Aorta (tissue), 5 donors: ENCODE data around the gene AIF1. TPM values are rescaled to one million over a fixed set of nuclear protein-coding genes. Genes with fewer than 3 reads are reported as not detected.

Experiments used
- ATAC-seq: fragments of 200-7000 bp; cut with Tn5 transposase; one replicate; pipeline ENCODE4 v1.9.1; 2022; ENCODE audit warnings: moderate library complexity; ENCODE audit not compliant: low FRiP score
- DNase-seq, 2 donors: peaks; one replicate each; pipeline ENCODE4 v3.0.0-alpha.2; 2020
- H3K27ac ChIP-seq, 2 donors: one replicate each; pipeline ENCODE4 v1.5.1; 2013; ENCODE audit warnings: low read length in 2 of 2, mild to moderate bottlenecking in 2 of 2, moderate library complexity in 2 of 2, control low read depth in 1 of 2, inconsistent platforms in 1 of 2, low read depth in 1 of 2
- H3K27me3 ChIP-seq, 2 donors: one replicate each; pipeline ENCODE4 v1.6.1; 2013; ENCODE audit warnings: control low read depth in 1 of 2, low read length in 1 of 2, mild to moderate bottlenecking in 1 of 2, moderate library complexity in 1 of 2; ENCODE audit not compliant: insufficient read depth in 2 of 2, control insufficient read depth in 1 of 2
- H3K36me3 ChIP-seq, 2 donors: one replicate each; pipeline ENCODE4 v1.6.1; 2013; ENCODE audit warnings: control low read depth in 1 of 2, low read length in 1 of 2, mild to moderate bottlenecking in 1 of 2; ENCODE audit not compliant: insufficient read depth in 2 of 2, control insufficient read depth in 1 of 2
- H3K4me1 ChIP-seq, 2 donors: one replicate each; pipeline ENCODE4 v1.6.1; 2013; ENCODE audit warnings: low read length in 2 of 2, control low read depth in 1 of 2, mild to moderate bottlenecking in 1 of 2, moderate library complexity in 1 of 2; ENCODE audit not compliant: insufficient read depth in 2 of 2, control insufficient read depth in 1 of 2
- H3K4me3 ChIP-seq, 2 donors: one replicate each; pipeline ENCODE4 v1.5.1; 2013; ENCODE audit warnings: low read length in 2 of 2, control low read depth in 1 of 2, mild to moderate bottlenecking in 1 of 2
- H3K9me3 ChIP-seq: one replicate; pipeline ENCODE4 v1.6.1; 2013; ENCODE audit warnings: mild to moderate bottlenecking, low read length; ENCODE audit not compliant: control insufficient read depth
- WGBS, 2 donors: extraction: QIAGEN DNeasy Blood & Tissue Kit; methylation state at CpG; one replicate each; pipeline ENCODE4 v1.1.7; 2013; 5-methylcytosine and 5-hydroxymethylcytosine counted together
- intact Hi-C, 2 donors: fragments of 100-400 bp; cut with DNase I; formaldehyde crosslinking; loops; one replicate each; pipeline versions ENCODE4 v1.14.2 to v1.15.0; 2022
- polyA plus RNA-seq, 2 donors: library from polyadenylated mRNA; stranded (reverse); fragments of 200-250 nt; gene quantifications; one replicate each; pipeline ENCODE4 v1.2.3, GENCODE V29; 2013
- total RNA-seq, 2 donors: library from RNA; stranded (reverse); fragmentation: NEBNext Ultra II Directional; extraction: Animal tissue kit (Norgen Biotek cat#: 25700); gene quantifications; one replicate each; pipeline ENCODE4 v1.2.1, GENCODE V29; 2021
- donor health status: healthy with polysubstance abuse.
- donor health status: Bipolar disorder and iron deficiency.
- donor health status: DM: no; HTN: no; CAD: no.
- donor health status: DM: no; HTN: no; CAD: no.
- donor health status: DM: yes; HTN: yes; CAD: no.

AIF1 gene
- total and polyA plus RNA-seq, 4 donors, result 32.6 to 166 (median 53.3) TPM

GRCh38 chr6:31624070-31624469, 9.0 kb downstream of the AIF1 start:
- 85 to 90% methylated on average over 10 of the region's 10 CpGs for WGBS, 2 donors
- intact Hi-C loops, result loop anchor here (5.0 kb wide), 2 partner anchors 38 to 1962 kb away; partner anchors contain the start of genes C6orf47 (in 1 of the 2) and GPANK1 (in 1 of the 2)
- DNase-seq (no peak), ATAC-seq (no peak)
- Histone ChIP-seq H3K4me3 (no peak overlapping the region), H3K36me3 (peaks cover 13 to 19% of the 10 kb centered on the region in 2 donors), H3K4me1 (no peaks in the 10 kb centered on the region), H3K9me3 (no peaks in the 10 kb centered on the region), H3K27me3 (no peaks in the 10 kb centered on the region), H3K27ac (no peak overlapping the region)

GRCh38 chr6:31626952-31627351, 11.9 kb downstream of the AIF1 start:
- H3K9me3 ChIP-seq, result no peaks in the 10 kb centered on the region
- H3K27me3 ChIP-seq, result no peaks in the 10 kb centered on the region
- 85 to 90% methylated on average over 10 of the region's 10 CpGs for WGBS, 2 donors
- no peaks in the 10 kb centered on the region for H3K4me1 ChIP-seq
- no peak for ATAC-seq
- no peak overlapping the region for H3K4me3 ChIP-seq
- no peak for DNase-seq
- peaks cover 14 to 33% of the 10 kb centered on the region in 2 donors for H3K36me3 ChIP-seq
- H3K27ac ChIP-seq, result no peak overlapping the region
- intact Hi-C loops, result loop anchor here in 1 of 2 donors (2.0 kb wide), 1 partner anchor 16 kb away; no protein-coding TSS in a partner anchor

- DNase-seq, result no peak
- peaks cover 14 to 33% of the 10 kb centered on the region in 2 donors for H3K36me3 ChIP-seq
- H3K4me1 ChIP-seq, result no peaks in the 10 kb centered on the region
- no peak overlapping the region for H3K27ac ChIP-seq
- no peaks in the 10 kb centered on the region for H3K27me3 ChIP-seq
- H3K9me3 ChIP-seq, result no peaks in the 10 kb centered on the region
- no peak overlapping the region for H3K4me3 ChIP-seq
- WGBS, 2 donors, result 95 to 99% methylated on average over 15 to 19 of the region's 19 CpGs
- no peak for ATAC-seq
- intact Hi-C loops, result loop anchor here in 1 of 2 donors (2.0 kb wide), 1 partner anchor 15 kb away; no protein-coding TSS in a partner anchor
Measured at GRCh38 chr6:31627690-31628287, 12.8 kb downstream of the AIF1 start.

GRCh38 chr6:31629014-31629413, 14.0 kb downstream of the AIF1 start:
- ATAC-seq, result no peak
- 89 to 92% methylated on average over 7 of the region's 7 CpGs for WGBS, 2 donors
- no peak for DNase-seq
- H3K36me3 ChIP-seq, result peaks cover 14 to 33% of the 10 kb centered on the region in 2 donors
- intact Hi-C loops, result no loop called here
- no peak overlapping the region for H3K27ac ChIP-seq
- no peaks in the 10 kb centered on the region for H3K27me3 ChIP-seq
- H3K4me3 ChIP-seq, result no peak overlapping the region
- H3K4me1 ChIP-seq, result no peaks in the 10 kb centered on the region
- H3K9me3 ChIP-seq, result no peaks in the 10 kb centered on the region

- intact Hi-C loops, result no loop called here
- H3K4me1 ChIP-seq, result no peaks in the 10 kb centered on the region
- no peaks in the 10 kb centered on the region for H3K9me3 ChIP-seq
- DNase-seq (no peak), ATAC-seq (no peak)
- WGBS, 2 donors, result 88 to 89% methylated on average over 25 of the region's 25 CpGs
- H3K4me3 ChIP-seq, result no peak overlapping the region
- H3K27me3 ChIP-seq, result no peaks in the 10 kb centered on the region
- no peak overlapping the region for H3K27ac ChIP-seq
- H3K36me3 ChIP-seq, result peaks cover 7 to 33% of the 10 kb centered on the region in 2 donors
Measured at GRCh38 chr6:31630177-31630934, 15.3 kb downstream of the AIF1 start.

GRCh38 chr6:31631209-31631608, 16.2 kb downstream of the AIF1 start:
- ATAC-seq (no peak), DNase-seq (no peak)
- no peaks in the 10 kb centered on the region for H3K27me3 ChIP-seq
- no peak overlapping the region for H3K4me3 ChIP-seq
- no peaks in the 10 kb centered on the region for H3K9me3 ChIP-seq
- intact Hi-C loops, result no loop called here
- H3K4me1 ChIP-seq, result no peaks in the 10 kb centered on the region
- H3K27ac ChIP-seq, result no peak overlapping the region
- H3K36me3 ChIP-seq, result peaks cover 8 to 27% of the 10 kb centered on the region in 2 donors
- 81 to 85% methylated on average over 16 of the region's 16 CpGs for WGBS, 2 donors

- intact Hi-C loops, result no loop called here
- H3K4me1 ChIP-seq, result no peaks in the 10 kb centered on the region
- no peak overlapping the region for H3K4me3 ChIP-seq
- WGBS, 2 donors, result 84 to 87% methylated on average over 32 of the region's 32 CpGs
- H3K27me3 ChIP-seq, result no peaks in the 10 kb centered on the region
- H3K27ac ChIP-seq, result no peak overlapping the region
- H3K36me3 ChIP-seq, result peaks cover 14 to 23% of the 10 kb centered on the region in 2 donors
- H3K9me3 ChIP-seq, result no peaks in the 10 kb centered on the region
- DNase-seq, result no peak
- no peak for ATAC-seq
Measured at GRCh38 chr6:31631681-31632278, 16.7 kb downstream of the AIF1 start.

- Histone ChIP-seq H3K4me3 (no peak overlapping the region), H3K9me3 (no peaks in the 10 kb centered on the region), H3K4me1 (no peaks in the 10 kb centered on the region), H3K27ac (no peak overlapping the region), H3K36me3 (peaks cover 14 to 23% of the 10 kb centered on the region in 2 donors), H3K27me3 (no peaks in the 10 kb centered on the region)
- WGBS, 2 donors, result 87 to 89% methylated on average over 26 of the region's 26 CpGs
- DNase-seq (no peak), ATAC-seq (no peak)
- intact Hi-C loops, result no loop called here
Measured at GRCh38 chr6:31632279-31632946, 17.4 kb downstream of the AIF1 start.
